HG03439 (cell line): ENCODE measurements around the gene GANC.
"Not testable (repeated sequence)": the region's sequence is repeated elsewhere in the genome, so short reads cannot be mapped to it uniquely, and the experiment has no call there.

Experiments used
- ATAC-seq: cut with Tn5 transposase; IDR thresholded peaks from one replicate; pipeline ENCODE4 v1.9.1; 2021; ENCODE audit warnings: mild to moderate bottlenecking, moderate library complexity; ENCODE audit not compliant: unreplicated experiment

Gene GANC

GRCh38 chr15:42272939-42273899 lies at the start of gene GANC, which contains the start of gene TMEM87A:
Gene GANC (plus strand): TSS chr15:42273201. CDS start chr15:42274482, 1,281 bp downstream.
Gene TMEM87A (minus strand): TSS chr15:42273433. CDS start chr15:42273398, 35 bp downstream.
- peak; percentile 84 for ATAC-seq

- no peak for ATAC-seq
Measured at GRCh38 chr15:42226648-42227047, 46.4 kb upstream of the GANC start.

- no peak for ATAC-seq
Measured at GRCh38 chr15:42228036-42228435, 45.0 kb upstream of the GANC start.

- ATAC-seq = not testable (repeated sequence)
Measured at GRCh38 chr15:42228981-42229380, 44.0 kb upstream of the GANC start.

- no peak for ATAC-seq
Measured at GRCh38 chr15:42231088-42231487, 41.9 kb upstream of the GANC start.

GRCh38 chr15:42232606-42233005 lies 40.4 kb upstream of the GANC start:
- ATAC-seq = no peak

GRCh38 chr15:42233107-42233506 lies 39.9 kb upstream of the GANC start:
- no peak for ATAC-seq

- ATAC-seq = no peak
Measured at GRCh38 chr15:42239528-42240182, 33.3 kb upstream of the GANC start.

- ATAC-seq = no peak
Measured at GRCh38 chr15:42240823-42241222, 32.2 kb upstream of the GANC start.

- ATAC-seq = no peak
Measured at GRCh38 chr15:42253300-42253699, 19.7 kb upstream of the GANC start.

GRCh38 chr15:42264795-42265194 lies 8.2 kb upstream of the GANC start:
- ATAC-seq = no peak

GRCh38 chr15:42267286-42267685 lies 5.7 kb upstream of the GANC start:
- ATAC-seq = no peak

- no peak for ATAC-seq
Measured at GRCh38 chr15:42270551-42270950, 2.5 kb upstream of the GANC start.

GRCh38 chr15:42270996-42271395 lies 2.0 kb upstream of the GANC start:
- no peak for ATAC-seq

GRCh38 chr15:42273900-42274701 lies 1.1 kb downstream of the GANC start:
- peak; percentile 30 for ATAC-seq

- no peak for ATAC-seq
Measured at GRCh38 chr15:42274702-42274989, 1.6 kb downstream of the GANC start.

- no peak for ATAC-seq
Measured at GRCh38 chr15:42275780-42276391, 2.9 kb downstream of the GANC start.

- ATAC-seq = no peak
Measured at GRCh38 chr15:42276762-42277161, 3.8 kb downstream of the GANC start.

GRCh38 chr15:42279234-42279723 lies 6.3 kb downstream of the GANC start:
- no peak for ATAC-seq

- ATAC-seq = no peak
Measured at GRCh38 chr15:42282344-42282743, 9.3 kb downstream of the GANC start.

GRCh38 chr15:42282926-42283325 lies 9.9 kb downstream of the GANC start:
- no peak for ATAC-seq
